Measurements from ENCODE around the gene TEPSIN. TPM values are rescaled to one million over a fixed set of nuclear protein-coding genes. Genes with fewer than 3 reads are reported as not detected.

The TEPSIN gene
- total RNA-seq, 4 donors from 2014 or later: 37.9 to 82.2 (median 64.9) TPM

- H3K9me3 ChIP-seq: no peaks in the 10 kb centered on the region
- no peak overlapping the region for H3K4me3 ChIP-seq (replicated peaks in 1 of 3)
- intact Hi-C loops (cut with DNase I): no loop called here
- H3K27me3 ChIP-seq: no peaks in the 10 kb centered on the region
- H3K36me3 ChIP-seq: no peaks in the 10 kb centered on the region
- H3K4me1 ChIP-seq: no peaks in the 10 kb centered on the region
- WGBS, 2 donors: 23 to 35% methylated on average over 11 to 12 of the region's 15 CpGs
- TF ChIP-seq POLR2A (IDR thresholded peaks at IDR 0.05): no peak
- TF ChIP-seq CTCF (IDR thresholded peaks at IDR 0.05): no peak
- H3K27ac ChIP-seq: no peak overlapping the region
- DNase-seq: no peak
These were observed 54.3 kb downstream of the TEPSIN start for GRCh38 chr17:81184555-81184954.

- DNase-seq: no peak
- H3K27me3 ChIP-seq: no peaks in the 10 kb centered on the region
- no peak overlapping the region for H3K27ac ChIP-seq
- intact Hi-C loops (cut with DNase I): no loop called here
- H3K4me3 ChIP-seq (replicated peaks in 1 of 3): no peak overlapping the region
- H3K4me1 ChIP-seq: no peaks in the 10 kb centered on the region
- no peaks in the 10 kb centered on the region for H3K36me3 ChIP-seq
- H3K9me3 ChIP-seq: no peaks in the 10 kb centered on the region
- TF ChIP-seq CTCF (IDR thresholded peaks at IDR 0.05) (no peak), POLR2A (IDR thresholded peaks at IDR 0.05) (no peak)
- WGBS, 2 donors: 95 to 96% methylated on average over 11 of the region's 11 CpGs
These were observed 55.0 kb downstream of the TEPSIN start for GRCh38 chr17:81183807-81184206.

- intact Hi-C loops (cut with DNase I): no loop called here
These were observed 55.5 kb downstream of the TEPSIN start for GRCh38 chr17:81183316-81183715.

GRCh38 chr17:81182596-81182995 lies 56.3 kb downstream of the TEPSIN start:
- H3K9me3 ChIP-seq: no peaks in the 10 kb centered on the region
- no peaks in the 10 kb centered on the region for H3K4me1 ChIP-seq
- no peaks in the 10 kb centered on the region for H3K27me3 ChIP-seq
- H3K4me3 ChIP-seq (replicated peaks in 1 of 3): no peak overlapping the region
- WGBS, 2 donors: 75% methylated on average over 4 of the region's 5 CpGs; no CpG with 5 or more reads in 1 of the 2 donors
- intact Hi-C loops (cut with DNase I): no loop called here
- no peak overlapping the region for H3K27ac ChIP-seq
- TF ChIP-seq CTCF (IDR thresholded peaks at IDR 0.05) (no peak), POLR2A (IDR thresholded peaks at IDR 0.05) (no peak)
- no peaks in the 10 kb centered on the region for H3K36me3 ChIP-seq
- DNase-seq: no peak

More at GRCh38 chr17:81183316-81183715, 55.5 kb downstream of the TEPSIN start:
- TF ChIP-seq POLR2A (IDR thresholded peaks at IDR 0.05): no peak
- no peak for TF ChIP-seq CTCF (IDR thresholded peaks at IDR 0.05)
- Histone ChIP-seq H3K36me3 (no peaks in the 10 kb centered on the region), H3K4me1 (no peaks in the 10 kb centered on the region), H3K9me3 (no peaks in the 10 kb centered on the region), H3K4me3 (replicated peaks in 1 of 3) (no peak overlapping the region), H3K27ac (no peak overlapping the region), H3K27me3 (no peaks in the 10 kb centered on the region)
- 65 to 75% methylated on average over 8 to 10 of the region's 10 CpGs for WGBS, 2 donors
- no peak for DNase-seq

GRCh38 chr17:81181811-81182185 lies 57.1 kb downstream of the TEPSIN start:
- 94% methylated on average over 12 to 14 of the region's 19 CpGs for WGBS, 2 donors
- Histone ChIP-seq H3K4me3 (replicated peaks in 1 of 3) (no peak overlapping the region), H3K27ac (no peak overlapping the region), H3K27me3 (no peaks in the 10 kb centered on the region), H3K36me3 (no peaks in the 10 kb centered on the region), H3K4me1 (no peaks in the 10 kb centered on the region), H3K9me3 (no peaks in the 10 kb centered on the region)
- intact Hi-C loops (cut with DNase I): no loop called here
- TF ChIP-seq CTCF (IDR thresholded peaks at IDR 0.05) (no peak), POLR2A (IDR thresholded peaks at IDR 0.05) (no peak)
- no peak for DNase-seq
